Measurements from ENCODE around the gene RNASE1.

- TF ChIP-seq EP300 (IDR thresholded peaks at IDR 0.05), result no peak
- TF ChIP-seq CTCF (IDR thresholded peaks at IDR 0.05), result no peak
- no peak for TF ChIP-seq POLR2A (IDR thresholded peaks at IDR 0.05)
Measured at GRCh38 chr14:20803223-20803622, 579 bp upstream of the RNASE1 start.
